ENCODE data around the gene OR1L8.
"Not testable (repeated sequence)": the region's sequence is repeated elsewhere in the genome, so short reads cannot be mapped to it uniquely, and the experiment has no call there.

Gene OR1L8, protein sequence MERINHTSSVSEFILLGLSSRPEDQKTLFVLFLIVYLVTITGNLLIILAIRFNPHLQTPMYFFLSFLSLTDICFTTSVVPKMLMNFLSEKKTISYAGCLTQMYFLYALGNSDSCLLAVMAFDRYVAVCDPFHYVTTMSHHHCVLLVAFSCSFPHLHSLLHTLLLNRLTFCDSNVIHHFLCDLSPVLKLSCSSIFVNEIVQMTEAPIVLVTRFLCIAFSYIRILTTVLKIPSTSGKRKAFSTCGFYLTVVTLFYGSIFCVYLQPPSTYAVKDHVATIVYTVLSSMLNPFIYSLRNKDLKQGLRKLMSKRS

GRCh38 chr9:122583284-122583683 is at the start of gene OR1L8:
Gene OR1L8 (minus strand): TSS chr9:122583384. CDS start chr9:122568477, 14,907 bp downstream.
- in situ Hi-C loops (cut with MboI; ENCODE audit: low sequenced_read_pairs): not testable (repeated sequence)

DNA sequence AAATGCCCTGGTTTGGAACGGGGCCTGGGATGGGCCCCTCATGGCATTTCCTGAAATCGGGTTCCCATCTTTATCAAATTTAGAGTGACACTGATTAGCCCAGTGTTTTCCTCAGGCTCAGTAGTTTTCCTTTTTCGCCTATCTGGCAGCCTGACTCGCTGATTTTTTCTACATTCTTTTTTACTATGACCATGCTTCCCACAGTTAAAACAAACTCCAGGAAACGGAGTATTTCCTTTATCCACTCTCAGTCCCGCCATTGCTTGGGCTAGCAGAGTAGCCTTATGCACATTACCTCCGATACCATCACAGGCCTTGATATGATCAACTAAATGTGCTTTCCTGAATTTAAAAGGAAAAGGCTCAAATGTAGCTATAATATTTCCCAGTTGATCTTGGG is 36.8 kb upstream of the OR1L8 start:
- in situ Hi-C loops (cut with MboI; ENCODE audit: low sequenced_read_pairs): no loop called here

DNA sequence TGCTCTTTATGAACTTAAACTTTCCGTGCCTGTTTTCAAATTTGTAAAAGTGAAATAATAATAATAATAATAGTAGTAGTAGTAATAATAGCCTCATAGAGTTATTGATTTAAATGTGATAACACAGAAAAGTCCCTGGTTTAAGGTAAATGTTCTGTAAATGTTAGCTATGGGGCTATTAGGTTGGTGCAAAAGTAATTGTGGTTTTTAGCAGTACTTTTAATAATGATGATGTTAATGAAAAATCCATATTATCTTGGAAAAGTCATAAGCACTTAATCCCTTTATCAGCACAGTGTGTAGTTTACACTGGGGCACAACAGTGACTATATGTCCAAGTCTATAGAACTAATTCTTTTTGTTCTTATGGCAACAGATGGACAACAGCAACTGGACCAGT is 31.2 kb upstream of the OR1L8 start, which contains the start of gene OR1Q1:
TSS of gene OR1Q1 (plus strand) at position 377 of the 400 bp plus-strand sequence. CDS start at position 377, 0 bp downstream.
- in situ Hi-C loops (cut with MboI; ENCODE audit: low sequenced_read_pairs): no loop called here

DNA sequence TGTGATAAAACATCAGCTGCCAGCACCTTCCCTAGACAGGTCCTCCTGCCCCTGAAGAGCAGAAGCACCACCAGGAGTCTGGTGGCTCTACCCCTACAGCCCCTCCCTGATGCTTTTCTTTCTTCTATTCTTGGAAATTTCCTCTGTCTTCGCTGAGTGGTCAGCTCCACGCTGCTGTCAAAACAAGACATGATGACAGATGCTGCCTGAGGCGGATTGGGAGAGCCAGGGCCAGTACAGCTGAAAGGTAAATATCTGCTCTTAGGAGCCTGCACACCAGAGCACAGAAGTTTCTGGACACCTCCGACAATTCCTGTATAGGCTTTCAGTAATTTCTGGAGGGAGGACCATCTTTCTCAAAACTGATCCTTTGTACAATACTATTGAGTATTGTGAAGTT is 26.6 kb upstream of the OR1L8 start:
- in situ Hi-C loops (cut with MboI; ENCODE audit: low sequenced_read_pairs): no loop called here

DNA sequence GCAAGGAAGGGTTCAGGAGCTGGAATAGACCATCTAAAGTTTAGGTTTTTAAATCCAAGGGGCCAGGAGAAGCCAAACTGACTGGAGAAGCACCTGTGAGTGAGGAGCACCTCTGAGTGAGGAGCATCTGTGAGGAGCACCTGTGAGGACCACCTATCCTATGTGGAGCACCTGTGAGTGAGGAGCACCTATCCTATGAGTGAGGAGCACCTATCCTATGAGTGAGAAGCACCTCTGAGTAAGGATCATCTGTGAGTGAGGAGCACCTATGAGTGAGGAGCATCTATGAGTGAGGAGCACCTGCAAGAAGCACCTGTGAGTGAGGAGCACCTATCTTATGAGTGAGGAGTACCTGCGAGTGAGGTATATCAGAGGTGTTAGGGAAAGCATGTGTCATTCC is 23.4 kb upstream of the OR1L8 start:
- in situ Hi-C loops (cut with MboI; ENCODE audit: low sequenced_read_pairs): no loop called here

- in situ Hi-C loops (cut with MboI; ENCODE audit: low sequenced_read_pairs): no loop called here
Measured at GRCh38 chr9:122605691-122606090, 22.5 kb upstream of the OR1L8 start.

GRCh38 chr9:122580360-122580759 is 2.8 kb downstream of the OR1L8 start:
- in situ Hi-C loops (cut with MboI; ENCODE audit: low sequenced_read_pairs): no loop called here

- in situ Hi-C loops (cut with MboI; ENCODE audit: low sequenced_read_pairs): no loop called here
Measured at GRCh38 chr9:122579874-122580273, 3.3 kb downstream of the OR1L8 start.

DNA sequence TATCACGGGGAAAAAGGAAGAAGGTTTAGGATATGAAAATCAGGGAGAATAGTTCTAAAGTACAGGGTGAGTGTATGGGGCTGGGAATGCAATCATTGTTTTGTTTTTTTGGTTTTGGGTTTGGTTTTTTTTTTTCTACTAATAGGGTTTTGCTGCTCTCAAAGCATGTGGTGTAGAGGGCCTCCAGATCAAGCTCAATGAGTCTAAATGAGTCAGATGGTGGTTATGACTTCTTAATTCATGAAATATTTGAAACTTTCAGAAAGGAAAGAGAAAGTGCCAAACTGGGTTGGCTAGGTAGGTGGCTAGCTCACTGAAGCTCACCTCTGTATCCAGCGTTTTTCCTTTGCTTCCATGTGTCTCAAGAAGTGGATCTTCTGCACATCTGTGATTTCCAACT is 10.7 kb downstream of the OR1L8 start:
- in situ Hi-C loops (cut with MboI; ENCODE audit: low sequenced_read_pairs): no loop called here

GRCh38 chr9:122567901-122568300 is 15.3 kb downstream of the OR1L8 start:
- in situ Hi-C loops (cut with MboI; ENCODE audit: low sequenced_read_pairs): no loop called here

DNA sequence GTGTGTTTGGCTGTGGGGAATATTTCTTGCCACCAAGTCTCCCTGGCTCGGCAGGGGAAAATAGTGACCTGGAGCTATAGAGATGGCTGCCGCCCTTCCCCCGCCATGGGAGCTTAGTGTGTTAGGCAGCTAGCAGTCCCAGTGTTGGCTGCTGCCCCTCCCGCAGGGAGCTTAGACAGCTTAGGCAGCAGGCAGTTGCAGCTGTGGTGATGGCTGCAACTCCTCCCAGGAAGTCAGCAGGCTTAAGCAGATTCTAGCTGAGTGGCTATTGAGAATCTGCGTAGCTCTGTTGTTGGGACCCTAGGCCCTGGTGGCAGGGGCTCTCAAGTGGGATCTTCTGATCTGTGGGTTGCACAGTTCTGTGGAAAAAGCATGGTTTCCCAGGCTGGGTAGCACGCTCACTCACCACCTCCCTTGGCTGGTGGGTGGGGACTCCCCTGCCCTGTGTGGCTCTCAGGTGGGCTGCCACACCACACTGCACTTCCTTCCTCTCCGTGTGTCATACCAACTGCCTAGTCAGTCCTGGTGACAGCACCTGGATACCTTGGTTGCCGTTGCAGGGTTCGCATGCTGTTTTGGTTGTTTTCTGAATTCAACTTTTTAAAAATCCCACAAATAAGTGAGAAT is 20.9 kb downstream of the OR1L8 start:
- in situ Hi-C loops (cut with MboI; ENCODE audit: low sequenced_read_pairs): no loop called here

GRCh38 chr9:122561446-122561845 is 21.7 kb downstream of the OR1L8 start:
- in situ Hi-C loops (cut with MboI; ENCODE audit: low sequenced_read_pairs): no loop called here

- in situ Hi-C loops (cut with MboI; ENCODE audit: low sequenced_read_pairs): no loop called here
Measured at GRCh38 chr9:122552812-122553211, 30.4 kb downstream of the OR1L8 start, which contains the start of gene OR1N2. Gene OR1N2 (plus strand): TSS chr9:122553112. CDS start chr9:122553212, 100 bp downstream.

DNA sequence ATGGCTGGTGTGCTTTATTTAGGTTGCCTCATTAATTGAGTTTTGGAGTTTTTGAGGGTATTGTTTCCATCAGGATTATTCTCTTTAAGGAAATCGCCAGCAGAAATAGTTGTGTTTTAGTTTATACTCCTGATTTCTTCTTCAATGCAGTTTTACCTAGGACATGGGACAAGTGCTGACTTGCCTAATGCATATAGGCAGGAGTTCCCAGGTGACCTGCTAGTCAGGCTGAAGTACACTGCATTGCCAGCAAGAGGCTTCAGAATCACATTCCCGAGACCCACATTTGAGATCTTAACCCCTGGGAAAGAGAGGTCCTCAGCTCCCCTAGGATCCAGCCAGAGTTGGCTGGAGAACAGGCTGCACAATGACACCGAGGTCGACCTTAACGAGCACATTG is 31.8 kb downstream of the OR1L8 start:
- in situ Hi-C loops (cut with MboI; ENCODE audit: low sequenced_read_pairs): no loop called here

GRCh38 chr9:122546196-122546595 is 37.0 kb downstream of the OR1L8 start:
- in situ Hi-C loops (cut with MboI; ENCODE audit: low sequenced_read_pairs): no loop called here

DNA sequence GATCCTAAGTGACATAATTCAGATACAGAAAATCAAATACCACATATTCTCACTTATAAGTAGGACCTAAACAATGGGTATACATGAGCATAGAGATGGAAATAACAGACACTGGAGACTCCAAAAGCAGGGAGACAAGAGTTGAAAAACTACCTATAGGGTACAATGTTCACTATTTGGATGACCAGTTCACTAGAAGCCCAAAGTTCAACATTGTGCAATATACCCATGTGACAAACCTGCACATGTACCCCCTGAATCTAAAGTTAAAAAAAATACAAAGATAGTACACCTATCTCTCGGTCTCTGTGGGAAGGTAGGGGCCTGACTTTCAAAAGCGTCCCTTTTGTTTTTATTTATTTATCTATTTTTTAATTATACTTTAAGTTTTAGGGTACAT is 44.4 kb downstream of the OR1L8 start:
- in situ Hi-C loops (cut with MboI; ENCODE audit: low sequenced_read_pairs): no loop called here

- in situ Hi-C loops (cut with MboI; ENCODE audit: low sequenced_read_pairs): not testable (repeated sequence)
Measured at GRCh38 chr9:122537066-122537465, 46.1 kb downstream of the OR1L8 start.

- in situ Hi-C loops (cut with MboI; ENCODE audit: low sequenced_read_pairs): no loop called here
Measured at GRCh38 chr9:122536134-122536533, 47.0 kb downstream of the OR1L8 start.

DNA sequence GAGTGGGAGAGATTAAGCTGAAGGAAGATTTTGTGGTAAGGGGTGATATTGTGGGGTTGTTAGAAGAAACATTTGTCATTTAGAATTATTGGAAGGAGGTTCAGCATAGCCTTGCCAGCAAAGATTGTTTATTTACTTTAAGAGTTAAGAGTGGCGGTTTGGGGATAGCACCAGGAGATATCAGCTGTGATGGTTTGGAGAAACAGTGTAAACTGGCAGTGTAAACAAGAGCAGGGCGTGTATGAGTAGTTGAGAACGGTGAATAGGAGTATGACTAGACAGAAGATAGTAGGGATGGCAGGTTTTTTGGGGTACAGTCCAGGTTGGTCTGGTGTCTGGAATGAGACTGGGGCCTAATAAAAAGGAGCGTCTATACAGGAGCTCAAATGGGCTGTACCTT is 52.0 kb downstream of the OR1L8 start:
- in situ Hi-C loops (cut with MboI; ENCODE audit: low sequenced_read_pairs): not testable (repeated sequence)

GRCh38 chr9:122527193-122527592 is 56.0 kb downstream of the OR1L8 start, which contains the start of gene OR1N1:
Gene OR1N1 (minus strand): TSS chr9:122527293. CDS start chr9:122527293, 0 bp downstream.
- in situ Hi-C loops (cut with MboI; ENCODE audit: low sequenced_read_pairs): no loop called here

GRCh38 chr9:122526602-122527001 is 56.6 kb downstream of the OR1L8 start:
- in situ Hi-C loops (cut with MboI; ENCODE audit: low sequenced_read_pairs): no loop called here

GRCh38 chr9:122519376-122519775 is 63.8 kb downstream of the OR1L8 start:
- in situ Hi-C loops (cut with MboI; ENCODE audit: low sequenced_read_pairs): no loop called here
